KMS-11 (cell line): ENCODE results near the gene MED26.

ENCODE experiments used
- H2AFZ ChIP-seq: fragments of 200-600 bp; sonication (generic); 2 replicates; pipeline ENCODE4 v1.6.1; 2016; ENCODE audit warnings: antibody characterized with exemption, mixed run types, low read depth
- H3K27ac ChIP-seq: fragments of 200-600 bp; sonication (generic); 2 replicates; pipeline ENCODE4 v1.6.1; 2016; ENCODE audit warnings: mild to moderate bottlenecking, mixed run types
- H3K27me3 ChIP-seq: fragments of 200-600 bp; sonication (generic); 2 replicates; pipeline ENCODE4 v1.6.1; 2017; ENCODE audit warnings: mild to moderate bottlenecking, low read depth, mixed run types, moderate library complexity; ENCODE audit not compliant: insufficient read depth
- H3K36me3 ChIP-seq: fragments of 200-600 bp; sonication (generic); 2 replicates; pipeline ENCODE4 v1.6.1; 2017; ENCODE audit warnings: mild to moderate bottlenecking, mixed run types; ENCODE audit not compliant: insufficient read depth
- H3K4me1 ChIP-seq: fragments of 200-600 bp; sonication (generic); 2 replicates; pipeline ENCODE4 v1.6.1; 2016; ENCODE audit warnings: mild to moderate bottlenecking, low read depth, mixed run types; ENCODE audit not compliant: poor library complexity, severe bottlenecking
- H3K4me2 ChIP-seq: fragments of 200-600 bp; sonication (generic); 2 replicates; pipeline ENCODE4 v1.7.0; 2016; ENCODE audit warnings: mild to moderate bottlenecking, mixed run types
- H3K4me3 ChIP-seq: fragments of 200-600 bp; sonication (generic); IDR thresholded peaks from 2 replicates; pipeline ENCODE4 v1.6.1; 2017; ENCODE audit warnings: low read depth, low read length, mixed read lengths; ENCODE audit not compliant: insufficient read depth
- H3K79me2 ChIP-seq: fragments of 200-600 bp; sonication (generic); 2 replicates; pipeline ENCODE4 v1.6.1; 2016; ENCODE audit warnings: low read depth, mixed run types; ENCODE audit not compliant: insufficient read depth
- H3K9ac ChIP-seq: fragments of 200-600 bp; sonication (generic); 2 replicates; pipeline ENCODE4 v1.6.1; 2016; ENCODE audit warnings: mild to moderate bottlenecking, mixed run types
- H4K20me1 ChIP-seq: fragments of 200-600 bp; sonication (generic); 2 replicates; pipeline ENCODE4 v1.6.1; 2016; ENCODE audit warnings: mild to moderate bottlenecking, mixed run types; ENCODE audit not compliant: insufficient read depth
- TF ChIP-seq, protein P1 (sequence below): fragments of 200-600 bp; sonication (generic); conservative IDR thresholded peaks from 2 replicates; pipeline ENCODE4 v1.6.1; 2017; ENCODE audit warnings: low read depth, mild to moderate bottlenecking, antibody characterized with exemption, low read length, moderate library complexity, mixed read lengths

Gene MED26

GRCh38 chr19:16623066-16623465 lies 4.9 kb downstream of the MED26 start:
- Histone ChIP-seq H3K36me3 (no peaks in the 10 kb centered on the region), H3K27ac (no peak overlapping the region), H3K4me3 (no peak overlapping the region), H3K4me2 (no peak overlapping the region), H2AFZ (no peak overlapping the region), H3K27me3 (no peaks in the 10 kb centered on the region), H3K4me1 (peaks cover 41% of the 10 kb centered on the region), H4K20me1 (peaks cover 42% of the 10 kb centered on the region), H3K79me2 (peaks cover 97% of the 10 kb centered on the region), H3K9ac (no peak overlapping the region)
- TF ChIP-seq, protein P1, sequence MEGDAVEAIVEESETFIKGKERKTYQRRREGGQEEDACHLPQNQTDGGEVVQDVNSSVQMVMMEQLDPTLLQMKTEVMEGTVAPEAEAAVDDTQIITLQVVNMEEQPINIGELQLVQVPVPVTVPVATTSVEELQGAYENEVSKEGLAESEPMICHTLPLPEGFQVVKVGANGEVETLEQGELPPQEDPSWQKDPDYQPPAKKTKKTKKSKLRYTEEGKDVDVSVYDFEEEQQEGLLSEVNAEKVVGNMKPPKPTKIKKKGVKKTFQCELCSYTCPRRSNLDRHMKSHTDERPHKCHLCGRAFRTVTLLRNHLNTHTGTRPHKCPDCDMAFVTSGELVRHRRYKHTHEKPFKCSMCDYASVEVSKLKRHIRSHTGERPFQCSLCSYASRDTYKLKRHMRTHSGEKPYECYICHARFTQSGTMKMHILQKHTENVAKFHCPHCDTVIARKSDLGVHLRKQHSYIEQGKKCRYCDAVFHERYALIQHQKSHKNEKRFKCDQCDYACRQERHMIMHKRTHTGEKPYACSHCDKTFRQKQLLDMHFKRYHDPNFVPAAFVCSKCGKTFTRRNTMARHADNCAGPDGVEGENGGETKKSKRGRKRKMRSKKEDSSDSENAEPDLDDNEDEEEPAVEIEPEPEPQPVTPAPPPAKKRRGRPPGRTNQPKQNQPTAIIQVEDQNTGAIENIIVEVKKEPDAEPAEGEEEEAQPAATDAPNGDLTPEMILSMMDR = no peak

GRCh38 chr19:16621165-16621800 lies 6.7 kb downstream of the MED26 start:
- H3K27ac ChIP-seq = no peak overlapping the region
- H3K4me1 ChIP-seq = peaks cover 44% of the 10 kb centered on the region
- TF ChIP-seq, protein P1 = no peak
- no peak overlapping the region for H3K4me3 ChIP-seq
- no peak overlapping the region for H3K9ac ChIP-seq
- H3K4me2 ChIP-seq = no peak overlapping the region
- no peaks in the 10 kb centered on the region for H3K36me3 ChIP-seq
- H3K79me2 ChIP-seq = peaks cover 100% of the 10 kb centered on the region
- no peak overlapping the region for H2AFZ ChIP-seq
- no peaks in the 10 kb centered on the region for H3K27me3 ChIP-seq
- H4K20me1 ChIP-seq = peaks cover 52% of the 10 kb centered on the region

DNA sequence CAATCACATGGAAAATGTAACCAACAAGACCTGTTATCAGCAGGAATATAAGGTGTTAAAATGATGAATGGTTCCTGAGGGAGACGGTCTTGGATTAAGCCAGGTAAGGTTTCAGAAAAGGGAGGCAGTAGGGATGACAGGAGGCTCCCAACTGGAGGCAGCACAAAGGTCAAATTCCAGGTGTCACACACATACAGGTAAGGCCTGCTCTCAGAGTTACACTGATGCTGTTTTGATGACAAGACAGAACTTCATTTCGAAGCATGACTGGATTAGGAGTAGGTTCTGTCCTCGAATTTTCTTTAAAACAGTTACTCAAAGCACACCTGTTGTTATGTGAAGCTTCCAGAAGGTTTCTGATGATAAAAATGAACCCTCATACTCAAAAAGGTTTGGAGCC lies 7.4 kb downstream of the MED26 start:
- H3K4me3 ChIP-seq = no peak overlapping the region
- H3K27ac ChIP-seq = no peak overlapping the region
- no peaks in the 10 kb centered on the region for H3K27me3 ChIP-seq
- H4K20me1 ChIP-seq = peaks cover 52% of the 10 kb centered on the region
- H3K4me2 ChIP-seq = no peak overlapping the region
- H3K4me1 ChIP-seq = peaks cover 44% of the 10 kb centered on the region
- H3K79me2 ChIP-seq = peaks cover 100% of the 10 kb centered on the region
- TF ChIP-seq, protein P1 = no peak
- no peak overlapping the region for H3K9ac ChIP-seq
- no peaks in the 10 kb centered on the region for H3K36me3 ChIP-seq
- no peak overlapping the region for H2AFZ ChIP-seq

DNA sequence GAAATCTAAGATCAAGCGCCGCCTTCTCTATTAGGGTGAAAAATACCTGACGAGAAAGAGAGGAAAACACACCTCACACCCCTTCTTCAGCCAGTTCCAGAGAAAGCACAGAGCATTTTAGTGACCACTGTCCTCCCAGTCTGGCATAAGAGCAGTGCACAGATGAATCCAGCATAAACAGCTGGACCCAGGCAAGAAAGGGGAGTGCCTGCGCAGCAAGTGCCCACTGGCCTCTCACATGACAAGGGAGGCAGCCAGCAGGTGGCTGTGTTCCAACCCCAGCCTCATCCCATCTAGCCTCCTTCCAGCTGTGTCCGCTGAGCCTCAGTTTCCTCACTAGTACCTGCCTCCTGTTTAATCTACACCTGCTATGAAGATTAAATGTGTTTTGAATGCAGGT lies 8.0 kb downstream of the MED26 start:
- peaks cover 52% of the 10 kb centered on the region for H4K20me1 ChIP-seq

More for the DNA sequence above, 8.0 kb downstream of the MED26 start:
- no peak overlapping the region for H3K4me3 ChIP-seq
- TF ChIP-seq, protein P1 = no peak
- no peaks in the 10 kb centered on the region for H3K36me3 ChIP-seq
- H3K79me2 ChIP-seq = peaks cover 100% of the 10 kb centered on the region
- H3K27ac ChIP-seq = no peak overlapping the region
- H2AFZ ChIP-seq = no peak overlapping the region
- H3K9ac ChIP-seq = no peak overlapping the region
- no peaks in the 10 kb centered on the region for H3K27me3 ChIP-seq
- H3K4me1 ChIP-seq = peaks cover 44% of the 10 kb centered on the region
- H3K4me2 ChIP-seq = no peak overlapping the region
